ENCODE data around the gene MYPN.
"Not testable (repeated sequence)": the region's sequence is repeated elsewhere in the genome, so short reads cannot be mapped to it uniquely, and the experiment has no call there.

Gene MYPN, protein sequence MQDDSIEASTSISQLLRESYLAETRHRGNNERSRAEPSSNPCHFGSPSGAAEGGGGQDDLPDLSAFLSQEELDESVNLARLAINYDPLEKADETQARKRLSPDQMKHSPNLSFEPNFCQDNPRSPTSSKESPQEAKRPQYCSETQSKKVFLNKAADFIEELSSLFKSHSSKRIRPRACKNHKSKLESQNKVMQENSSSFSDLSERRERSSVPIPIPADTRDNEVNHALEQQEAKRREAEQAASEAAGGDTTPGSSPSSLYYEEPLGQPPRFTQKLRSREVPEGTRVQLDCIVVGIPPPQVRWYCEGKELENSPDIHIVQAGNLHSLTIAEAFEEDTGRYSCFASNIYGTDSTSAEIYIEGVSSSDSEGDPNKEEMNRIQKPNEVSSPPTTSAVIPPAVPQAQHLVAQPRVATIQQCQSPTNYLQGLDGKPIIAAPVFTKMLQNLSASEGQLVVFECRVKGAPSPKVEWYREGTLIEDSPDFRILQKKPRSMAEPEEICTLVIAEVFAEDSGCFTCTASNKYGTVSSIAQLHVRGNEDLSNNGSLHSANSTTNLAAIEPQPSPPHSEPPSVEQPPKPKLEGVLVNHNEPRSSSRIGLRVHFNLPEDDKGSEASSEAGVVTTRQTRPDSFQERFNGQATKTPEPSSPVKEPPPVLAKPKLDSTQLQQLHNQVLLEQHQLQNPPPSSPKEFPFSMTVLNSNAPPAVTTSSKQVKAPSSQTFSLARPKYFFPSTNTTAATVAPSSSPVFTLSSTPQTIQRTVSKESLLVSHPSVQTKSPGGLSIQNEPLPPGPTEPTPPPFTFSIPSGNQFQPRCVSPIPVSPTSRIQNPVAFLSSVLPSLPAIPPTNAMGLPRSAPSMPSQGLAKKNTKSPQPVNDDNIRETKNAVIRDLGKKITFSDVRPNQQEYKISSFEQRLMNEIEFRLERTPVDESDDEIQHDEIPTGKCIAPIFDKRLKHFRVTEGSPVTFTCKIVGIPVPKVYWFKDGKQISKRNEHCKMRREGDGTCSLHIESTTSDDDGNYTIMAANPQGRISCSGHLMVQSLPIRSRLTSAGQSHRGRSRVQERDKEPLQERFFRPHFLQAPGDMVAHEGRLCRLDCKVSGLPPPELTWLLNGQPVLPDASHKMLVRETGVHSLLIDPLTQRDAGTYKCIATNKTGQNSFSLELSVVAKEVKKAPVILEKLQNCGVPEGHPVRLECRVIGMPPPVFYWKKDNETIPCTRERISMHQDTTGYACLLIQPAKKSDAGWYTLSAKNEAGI (N-terminal part only)

DNA sequence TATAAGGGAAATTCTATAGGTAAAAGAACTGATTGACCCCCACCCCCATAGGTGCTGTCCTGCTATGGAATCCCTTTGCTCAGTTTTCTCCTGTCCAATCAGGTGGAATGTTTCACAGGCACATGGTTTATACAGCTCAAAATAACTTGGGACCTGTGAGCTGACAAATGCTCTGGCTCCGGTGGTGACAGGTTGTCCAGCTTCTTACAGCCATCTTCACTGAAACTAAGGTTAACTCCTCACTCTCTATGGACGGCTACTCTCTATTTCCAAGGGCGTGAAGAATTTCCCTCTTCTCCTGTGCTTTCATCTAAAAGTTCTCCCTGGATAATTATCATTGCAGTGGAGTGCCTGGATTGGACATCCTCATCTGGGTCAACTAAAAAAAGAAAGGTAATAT is at the start of gene MYPN:
Gene MYPN, plus strand, starts transcription at position 158 of the 400 bp plus-strand sequence. CDS start 11,951 bp downstream, outside the sequence.
- DNase-seq (ENCODE audit: low read depth in 2 of 2): no peak

DNA sequence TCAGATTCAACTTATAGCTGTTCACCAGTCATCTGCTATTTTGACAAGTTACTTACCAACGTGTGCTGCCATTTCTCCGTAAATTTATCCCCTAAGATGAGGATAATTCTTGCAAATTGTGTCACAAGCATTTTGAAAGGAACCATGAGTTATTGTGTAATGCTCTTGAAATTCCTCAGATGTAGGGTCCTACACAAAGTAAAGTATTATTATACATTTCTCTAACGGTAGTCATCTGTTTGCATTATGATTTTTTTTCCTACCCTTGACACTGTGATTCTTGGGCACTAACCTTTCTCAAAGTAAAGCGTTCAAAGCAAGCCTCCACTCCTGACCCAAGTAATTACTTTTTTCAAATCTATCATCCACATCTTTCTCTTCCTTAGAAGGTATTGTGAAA is 42.3 kb upstream of the MYPN start:
- DNase-seq (ENCODE audit: low read depth in 2 of 2): no peak

DNA sequence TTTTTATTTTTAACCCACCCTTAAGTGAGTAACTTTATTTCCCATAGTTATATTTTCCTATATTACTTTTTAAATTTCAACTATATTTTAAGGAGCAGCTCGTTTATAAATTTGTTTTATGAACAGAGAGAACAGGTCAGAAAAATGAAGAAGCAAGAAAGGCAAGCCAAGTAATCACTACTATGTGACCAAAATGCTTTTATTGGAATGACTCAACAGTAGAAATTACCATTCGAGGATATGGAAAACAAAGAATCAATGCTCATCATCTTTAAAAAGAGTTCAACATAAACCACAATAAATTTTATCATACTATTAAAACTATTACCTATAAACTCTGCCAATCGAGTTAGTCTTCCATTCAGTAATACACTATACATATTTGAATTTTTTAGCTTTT is 41.8 kb upstream of the MYPN start:
- no peak for DNase-seq (ENCODE audit: low read depth in 2 of 2)

DNA sequence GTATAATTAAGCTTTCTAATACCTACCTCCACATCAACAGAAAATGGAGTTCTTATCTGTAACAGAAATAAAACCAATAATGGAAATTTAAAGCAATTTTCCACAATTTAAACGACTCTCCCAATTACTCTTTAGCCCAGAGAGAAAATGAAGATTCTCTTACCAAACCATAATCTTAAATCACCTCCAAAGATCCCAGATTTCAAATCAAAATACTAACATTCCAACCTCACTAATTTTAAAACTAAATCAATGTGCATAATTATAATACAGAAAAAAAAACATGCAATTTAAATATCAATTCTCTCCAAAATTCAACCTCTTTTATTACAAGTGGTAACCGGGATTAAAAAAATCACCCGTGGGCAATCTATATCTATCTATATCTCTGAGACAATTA is 35.7 kb upstream of the MYPN start:
- DNase-seq (ENCODE audit: low read depth in 2 of 2): no peak

DNA sequence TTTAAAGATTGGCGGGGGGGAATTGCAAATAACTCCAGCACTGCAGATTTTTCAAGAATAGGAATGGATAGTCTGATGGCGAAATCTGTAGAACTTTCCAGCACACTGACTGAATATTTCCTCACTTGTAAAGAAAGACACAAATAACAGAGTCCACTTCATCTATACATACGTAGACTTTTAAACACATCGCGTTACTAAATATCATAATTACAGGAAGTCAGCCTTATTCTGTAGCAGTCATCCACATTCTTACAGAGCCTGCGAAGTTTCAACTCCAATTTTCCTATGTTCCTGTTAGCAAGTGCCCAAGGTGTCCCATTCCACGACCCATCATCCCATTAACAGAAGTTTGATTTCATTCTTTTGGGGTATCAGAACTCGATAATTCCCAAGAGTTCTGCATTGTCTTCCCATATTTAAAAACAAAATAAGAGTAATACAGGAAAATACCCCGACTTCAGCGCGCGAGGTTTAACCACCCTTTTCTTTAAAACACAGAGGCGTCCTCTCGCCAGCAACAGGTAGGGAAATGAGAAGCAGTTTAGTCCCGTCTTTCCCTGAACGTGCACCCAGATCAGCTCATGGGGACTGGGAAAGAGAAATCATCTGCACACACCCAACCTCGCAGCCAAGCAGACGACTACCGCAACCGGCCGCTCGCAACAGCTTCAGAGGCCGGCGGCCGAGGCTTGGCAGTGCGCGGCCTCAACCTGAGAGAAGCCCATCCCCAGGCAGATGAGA is 35.1 kb upstream of the MYPN start:
- DNase-seq (ENCODE audit: low read depth in 2 of 2): no peak

DNA sequence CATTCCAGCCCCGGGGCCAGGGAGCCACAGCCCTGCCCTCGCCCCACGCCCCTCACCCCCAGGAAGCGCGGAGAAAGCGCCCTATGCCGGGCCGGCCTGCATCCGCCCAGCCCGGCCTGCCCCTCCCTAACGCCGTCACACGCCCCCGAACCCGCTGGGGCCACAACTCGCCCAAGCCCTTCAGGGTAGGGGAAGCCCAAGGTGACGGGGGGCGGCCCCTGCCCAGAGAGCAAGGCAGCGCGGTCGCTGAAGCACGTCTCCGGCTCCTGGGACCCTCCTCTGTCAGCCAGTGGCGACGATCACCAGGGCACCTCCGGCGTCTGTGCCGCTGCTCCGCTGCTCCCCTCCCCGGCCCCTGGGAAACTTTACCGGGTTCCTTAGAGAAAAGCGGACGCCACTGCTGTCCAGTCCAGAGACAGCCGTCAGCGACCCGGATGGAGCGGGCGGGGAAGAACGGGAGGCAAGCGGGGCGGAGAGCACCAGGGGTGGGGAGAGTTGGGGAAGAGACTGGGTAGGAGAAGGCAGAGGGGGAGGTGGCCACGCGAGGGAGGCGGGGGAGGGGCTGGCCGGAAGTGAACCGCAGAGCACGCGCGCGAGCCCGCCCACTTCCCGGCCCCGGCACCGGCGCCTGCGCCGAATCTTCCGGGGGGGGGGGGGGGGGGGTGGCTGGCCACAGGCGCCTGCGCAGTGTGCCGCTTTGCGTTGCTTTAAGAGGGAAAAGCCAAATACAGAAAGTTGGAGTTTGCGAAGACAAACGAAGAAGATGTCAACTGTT is 34.3 kb upstream of the MYPN start, which contains the start of gene HERC4:
Gene HERC4, minus strand, starts transcription at position 509 of the 775 bp plus-strand sequence. CDS start 2,175 bp downstream, outside the sequence.
- peak; percentile 79 to 83 for DNase-seq (ENCODE audit: low read depth in 2 of 2)

DNA sequence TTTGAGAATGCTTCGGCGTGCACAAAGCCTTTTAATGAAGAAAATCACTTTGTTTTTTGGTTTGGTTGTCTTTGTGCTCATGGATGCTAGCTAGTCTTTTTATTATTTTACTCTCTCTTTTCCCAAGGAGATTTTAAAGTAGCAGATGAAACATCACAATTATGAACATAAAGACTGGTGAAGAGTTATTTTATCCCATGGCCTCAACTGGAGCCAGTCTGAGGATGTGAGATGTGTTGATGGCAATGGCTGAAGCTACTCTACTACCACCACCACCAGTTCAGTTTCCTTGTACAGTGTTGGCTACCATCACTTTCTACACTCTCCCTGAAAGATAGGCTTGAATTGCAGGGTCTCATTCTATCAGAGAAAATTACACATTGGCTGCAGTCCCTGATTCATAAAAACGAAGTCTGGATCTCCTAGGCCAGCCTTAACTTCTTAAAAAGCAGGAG is 33.7 kb upstream of the MYPN start:
- no peak for DNase-seq (ENCODE audit: low read depth in 2 of 2)

DNA sequence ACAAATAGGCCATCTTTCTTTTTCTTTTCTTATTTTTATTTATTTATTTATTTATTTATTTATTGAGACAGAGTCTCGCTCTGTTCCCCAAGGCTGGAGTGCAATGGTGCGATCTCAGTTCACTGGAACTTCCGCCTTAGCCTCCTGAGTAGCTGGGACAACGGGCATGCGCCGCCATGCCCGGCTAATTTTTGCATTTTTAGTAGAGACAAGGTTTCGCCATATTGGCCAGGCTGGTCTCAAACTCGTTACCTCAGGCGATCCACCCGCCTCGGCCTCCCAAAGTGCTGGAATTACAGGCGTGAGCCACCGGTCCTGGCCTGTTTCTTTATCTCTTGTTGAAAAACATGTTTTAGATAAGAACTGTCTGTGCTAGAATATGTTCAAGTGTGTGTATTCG is 33.2 kb upstream of the MYPN start:
- not testable (repeated sequence) for DNase-seq (ENCODE audit: low read depth in 2 of 2)

DNA sequence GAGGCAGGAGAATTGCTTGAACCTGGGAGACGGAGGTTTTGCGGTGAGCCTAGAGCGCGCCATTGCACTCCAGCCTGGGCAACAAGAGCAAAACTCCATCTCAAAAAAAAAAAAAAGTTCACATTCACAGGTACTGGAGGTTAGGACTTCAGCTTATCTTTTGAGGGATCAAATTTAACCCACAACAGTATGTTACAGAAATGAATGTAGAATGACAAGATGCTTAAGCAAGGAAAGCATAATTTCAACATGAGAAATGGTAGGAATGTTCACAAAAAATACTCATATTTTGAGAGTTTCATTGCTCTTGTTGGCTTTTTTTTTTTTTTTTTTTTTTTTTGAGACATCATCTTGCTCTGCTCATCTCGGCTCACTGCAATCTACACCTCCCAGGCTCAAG is 32.3 kb upstream of the MYPN start:
- no peak for DNase-seq (ENCODE audit: low read depth in 2 of 2)

DNA sequence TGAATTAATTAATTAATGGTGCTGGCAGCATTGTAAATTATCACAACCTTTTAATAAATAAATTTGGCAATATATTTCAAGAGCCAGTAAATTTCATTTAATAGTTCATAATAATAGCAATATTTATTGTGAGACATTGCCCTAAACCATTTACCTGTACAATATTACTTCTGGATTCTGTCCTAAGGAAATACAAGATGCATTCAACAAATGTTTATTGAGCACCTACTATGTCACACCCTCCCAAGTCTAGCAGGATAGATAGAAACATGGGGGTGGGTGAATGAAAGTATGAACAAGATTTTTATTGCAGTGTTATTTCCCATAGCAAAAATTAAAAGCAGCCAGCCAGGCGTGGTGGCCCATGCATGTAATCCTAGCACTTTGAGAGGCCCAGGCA is 29.9 kb upstream of the MYPN start:
- no peak for DNase-seq (ENCODE audit: low read depth in 2 of 2)

DNA sequence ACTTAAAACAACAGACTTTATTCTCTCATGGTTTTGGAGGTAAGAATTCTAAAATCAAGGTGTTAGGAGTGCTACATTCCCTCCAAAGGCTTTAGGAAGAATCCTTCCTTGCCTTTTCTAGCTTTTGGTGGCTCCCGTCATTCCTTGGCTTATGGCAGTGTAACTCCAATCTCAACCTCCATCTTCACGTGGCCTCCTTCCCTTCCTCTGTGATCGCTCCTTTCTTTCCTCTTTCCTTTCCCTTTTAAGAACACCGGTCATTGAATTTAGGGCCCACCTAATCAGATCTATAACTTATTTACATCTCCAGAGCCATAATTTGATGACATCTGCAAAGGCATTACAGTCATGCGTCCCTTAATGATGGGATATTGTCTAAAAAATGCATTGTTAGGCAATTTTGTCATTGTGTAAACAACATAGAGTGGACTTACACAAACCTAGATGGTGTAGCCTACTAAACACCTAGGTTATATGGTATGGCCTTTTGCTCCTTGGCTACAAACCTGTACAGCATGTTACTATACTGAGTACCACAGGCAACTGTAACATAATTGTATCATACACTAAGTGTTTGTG is 28.3 kb upstream of the MYPN start:
- no peak for DNase-seq (ENCODE audit: low read depth in 2 of 2)

DNA sequence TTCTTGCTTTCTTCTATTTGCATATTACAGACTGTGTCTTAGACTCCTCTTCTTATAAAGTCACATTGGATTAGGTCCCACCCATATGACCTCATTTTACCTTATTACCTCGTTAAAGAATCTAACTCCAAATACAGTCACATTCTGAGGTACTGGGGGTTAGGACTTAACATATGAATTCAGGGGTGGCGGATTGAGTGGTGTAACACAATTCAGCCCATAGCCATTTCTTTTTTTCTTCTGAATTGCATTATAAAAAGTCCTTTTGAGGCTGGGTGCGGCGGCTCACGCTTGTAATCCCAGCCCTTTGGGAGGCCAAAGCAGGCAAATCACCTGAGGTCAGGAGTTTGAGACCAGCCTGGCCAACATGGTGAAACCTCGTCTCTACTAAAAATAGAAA is 27.4 kb upstream of the MYPN start:
- no peak for DNase-seq (ENCODE audit: low read depth in 2 of 2)

DNA sequence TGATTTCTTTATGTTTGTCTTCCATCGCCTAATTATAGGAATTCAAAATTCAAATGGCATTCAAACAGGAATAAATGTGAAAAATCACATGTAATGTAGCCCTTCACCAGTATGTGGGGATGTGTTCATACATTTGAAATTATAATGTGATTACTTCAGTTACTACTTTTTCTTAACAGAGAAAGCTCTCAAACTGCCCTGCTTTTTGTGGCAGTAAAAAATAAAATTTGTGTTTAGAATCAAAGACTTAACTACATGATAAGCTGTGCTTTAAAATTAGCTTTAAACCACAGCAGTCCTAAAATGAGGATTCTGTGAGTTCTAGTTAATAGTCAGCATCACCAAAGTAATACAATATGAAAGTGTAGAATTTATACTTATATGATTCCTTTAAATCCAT is 26.4 kb upstream of the MYPN start:
- DNase-seq (ENCODE audit: low read depth in 2 of 2): no peak

DNA sequence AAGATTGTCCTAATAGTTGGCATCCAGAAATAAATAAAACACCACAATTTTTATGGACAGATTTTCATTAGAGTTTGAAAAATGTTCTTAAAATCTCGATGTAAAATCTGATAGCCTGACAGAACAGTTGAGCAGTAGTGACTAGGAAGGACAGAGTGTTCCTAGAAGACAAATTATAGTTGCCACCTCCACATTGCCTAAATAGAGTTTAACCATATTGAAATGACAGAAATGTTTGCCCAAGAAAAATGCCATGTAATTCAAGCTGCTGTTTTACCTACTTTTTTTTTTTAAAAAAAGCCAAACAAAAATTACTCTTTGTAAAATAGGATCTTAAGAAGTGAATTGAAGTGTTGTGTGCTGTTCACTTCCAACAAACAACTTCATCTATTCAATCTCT is 25.3 kb upstream of the MYPN start:
- no peak for DNase-seq (ENCODE audit: low read depth in 2 of 2)

DNA sequence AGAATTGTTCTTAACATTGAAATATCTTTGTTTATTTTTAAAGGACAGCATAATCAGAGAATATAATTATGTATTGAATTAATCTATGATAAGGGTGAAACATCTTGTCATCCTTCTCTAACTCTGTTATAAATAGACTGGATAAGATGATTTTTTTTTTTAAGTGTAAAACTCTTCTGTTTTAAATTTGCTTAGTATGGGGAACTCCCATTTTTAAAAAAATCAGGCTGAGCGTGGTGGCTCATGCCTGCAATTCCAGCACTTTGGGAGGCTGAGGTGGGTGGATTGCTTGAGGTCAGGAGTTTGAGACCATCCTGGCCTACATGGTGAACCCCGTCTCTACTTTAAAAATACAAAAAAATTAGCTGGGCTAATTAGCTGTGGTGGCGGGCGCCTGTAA is 24.8 kb upstream of the MYPN start:
- DNase-seq (ENCODE audit: low read depth in 2 of 2): no peak

DNA sequence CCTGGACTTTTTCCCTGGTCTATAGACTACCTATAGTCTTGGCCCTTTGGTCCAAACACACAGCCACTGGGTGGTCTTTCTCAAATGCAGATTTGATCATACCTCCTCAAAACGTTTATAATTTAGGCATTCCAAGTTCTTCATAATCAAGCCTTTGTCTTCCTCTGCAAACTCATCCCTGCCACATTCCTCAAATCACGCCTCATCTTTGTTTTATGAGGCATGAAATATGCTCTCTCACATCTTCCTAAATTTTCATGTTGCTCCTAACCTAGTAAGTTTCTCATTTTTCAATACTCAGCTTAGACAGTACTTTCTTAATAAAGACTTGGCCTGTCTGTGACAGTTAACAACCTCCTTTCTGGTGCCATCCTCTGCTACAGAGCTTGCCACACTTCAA is 23.3 kb upstream of the MYPN start:
- no peak for DNase-seq (ENCODE audit: low read depth in 2 of 2)

DNA sequence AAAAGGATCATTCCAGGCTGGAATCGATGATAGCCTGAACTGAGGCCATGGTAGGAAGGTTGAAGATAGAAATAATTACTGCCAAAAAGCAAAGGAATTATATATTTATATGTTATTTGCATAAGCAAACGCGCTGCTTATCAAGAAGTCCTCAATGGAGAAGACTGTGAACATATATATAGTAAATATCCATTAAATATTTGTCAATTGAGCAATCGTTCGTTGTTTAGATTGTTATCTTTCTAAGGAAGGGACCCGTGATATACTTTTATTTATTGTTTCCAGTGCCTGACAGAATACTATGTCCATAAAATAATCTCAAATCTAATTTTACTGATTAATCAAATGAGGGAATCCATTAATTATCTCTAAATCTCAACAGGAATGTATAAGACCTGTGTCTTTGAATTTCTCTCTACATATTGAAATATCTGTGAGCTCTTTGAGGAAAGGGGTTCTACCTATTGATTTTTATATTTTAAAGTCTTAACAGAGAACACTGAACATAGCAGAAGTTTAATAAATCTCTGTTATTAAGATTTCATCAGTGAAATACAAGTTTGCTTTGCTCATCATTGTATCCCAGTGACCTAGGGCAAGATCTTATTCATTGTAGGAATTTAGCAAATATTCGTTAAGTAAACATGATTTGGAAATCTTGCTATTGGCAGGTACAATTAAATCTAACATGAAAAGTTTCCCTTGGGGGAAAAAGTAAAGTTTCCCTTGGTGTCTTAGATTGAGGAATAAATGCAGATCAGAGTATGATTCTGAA is 22.2 kb upstream of the MYPN start:
- DNase-seq (ENCODE audit: low read depth in 2 of 2): no peak

DNA sequence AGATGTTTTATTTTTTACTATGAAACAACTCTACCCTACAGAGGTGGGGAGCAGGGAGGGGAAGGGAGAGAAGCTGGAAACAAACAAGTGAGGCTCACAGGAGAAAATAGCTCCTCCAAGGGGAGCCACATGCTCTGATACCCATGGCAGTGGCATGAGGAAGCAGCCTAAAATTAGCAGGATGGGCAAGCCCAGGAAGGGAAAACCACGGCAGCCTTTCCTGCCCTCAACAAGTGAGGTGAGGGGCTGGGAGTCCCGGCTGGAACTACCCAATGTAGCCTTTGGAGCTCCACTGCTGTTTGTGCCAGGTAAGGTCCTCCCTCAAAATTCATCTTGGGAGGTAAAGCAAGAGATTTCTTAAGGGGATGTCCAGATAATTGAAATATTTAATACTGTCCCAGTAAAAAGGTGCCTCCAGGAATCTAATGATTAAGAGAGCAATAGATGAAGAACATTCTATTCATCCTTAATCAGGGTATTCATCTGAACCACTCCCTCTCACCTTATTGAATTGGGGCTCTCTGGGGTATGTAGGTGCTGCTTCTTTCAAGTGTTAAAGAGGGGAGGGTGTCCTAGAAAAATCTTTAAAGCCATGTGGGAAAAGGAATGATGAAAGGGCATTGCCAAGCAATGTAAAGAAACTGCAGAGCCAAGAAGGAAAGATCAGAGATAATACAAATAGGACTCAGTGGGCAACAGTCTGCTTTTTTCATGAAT is 21.4 kb upstream of the MYPN start:
- no peak for DNase-seq (ENCODE audit: low read depth in 2 of 2)

DNA sequence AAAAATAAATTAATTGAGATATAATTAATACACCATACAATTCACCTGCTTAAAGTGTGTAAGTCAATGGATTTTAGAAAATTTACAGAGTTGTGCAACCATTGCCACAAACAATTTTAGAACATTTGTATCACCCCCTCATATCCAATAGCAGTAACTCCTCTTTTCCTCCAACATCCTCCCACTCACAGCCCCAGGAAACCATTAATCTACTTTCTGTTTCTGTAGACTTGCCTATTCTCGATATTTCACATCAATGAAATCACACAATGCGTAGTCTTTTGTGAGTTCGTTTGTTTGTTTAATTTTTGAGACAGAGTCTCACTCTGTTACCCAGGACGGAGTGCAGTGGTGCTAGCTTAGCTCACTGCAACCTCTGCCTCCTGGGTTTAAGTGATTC is 20.5 kb upstream of the MYPN start:
- no peak for DNase-seq (ENCODE audit: low read depth in 2 of 2)
